ENCODE results near the gene GTPBP6.
"Not testable (repeated sequence)": the region's sequence is repeated elsewhere in the genome, so short reads cannot be mapped to it uniquely, and the experiment has no call there.

Gene GTPBP6

DNA sequence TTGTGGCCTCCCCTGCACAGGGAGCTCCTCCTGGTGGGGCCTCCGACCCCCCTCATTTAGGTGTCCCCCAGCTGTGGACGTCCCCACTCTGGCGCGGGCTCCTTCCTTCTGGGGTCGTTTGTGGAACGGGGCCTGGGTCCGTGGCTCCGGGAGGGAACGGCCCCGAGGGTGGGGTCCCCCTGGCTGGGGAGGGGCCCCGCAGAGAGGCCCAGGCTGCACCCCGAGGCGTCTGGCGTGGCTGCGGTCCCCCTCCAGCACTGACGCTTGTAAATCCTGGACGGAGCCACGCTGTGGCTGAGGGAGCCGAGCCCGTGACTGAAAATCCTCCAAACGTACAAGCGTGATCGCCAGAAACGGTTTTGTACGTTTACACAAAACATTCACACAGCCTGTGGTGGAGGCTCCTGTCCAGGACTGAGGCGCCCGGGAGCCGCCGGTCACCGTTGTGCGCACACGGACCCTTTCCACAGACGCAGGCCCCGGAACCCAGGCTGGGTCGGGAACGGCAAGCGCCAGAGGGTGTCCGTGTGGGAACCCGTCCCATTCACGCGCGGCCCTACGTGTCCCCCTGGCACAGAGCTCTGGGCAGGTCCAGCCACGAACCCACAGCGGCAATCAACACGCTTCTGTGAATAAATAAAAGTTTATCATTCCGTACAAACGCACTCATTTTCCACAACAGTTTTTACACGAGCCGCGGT lies 15.2 kb upstream of the GTPBP6 start:
- DNase-seq (ENCODE audit: extremely low read depth, low read depth): no peak
- TF ChIP-seq, protein P1, sequence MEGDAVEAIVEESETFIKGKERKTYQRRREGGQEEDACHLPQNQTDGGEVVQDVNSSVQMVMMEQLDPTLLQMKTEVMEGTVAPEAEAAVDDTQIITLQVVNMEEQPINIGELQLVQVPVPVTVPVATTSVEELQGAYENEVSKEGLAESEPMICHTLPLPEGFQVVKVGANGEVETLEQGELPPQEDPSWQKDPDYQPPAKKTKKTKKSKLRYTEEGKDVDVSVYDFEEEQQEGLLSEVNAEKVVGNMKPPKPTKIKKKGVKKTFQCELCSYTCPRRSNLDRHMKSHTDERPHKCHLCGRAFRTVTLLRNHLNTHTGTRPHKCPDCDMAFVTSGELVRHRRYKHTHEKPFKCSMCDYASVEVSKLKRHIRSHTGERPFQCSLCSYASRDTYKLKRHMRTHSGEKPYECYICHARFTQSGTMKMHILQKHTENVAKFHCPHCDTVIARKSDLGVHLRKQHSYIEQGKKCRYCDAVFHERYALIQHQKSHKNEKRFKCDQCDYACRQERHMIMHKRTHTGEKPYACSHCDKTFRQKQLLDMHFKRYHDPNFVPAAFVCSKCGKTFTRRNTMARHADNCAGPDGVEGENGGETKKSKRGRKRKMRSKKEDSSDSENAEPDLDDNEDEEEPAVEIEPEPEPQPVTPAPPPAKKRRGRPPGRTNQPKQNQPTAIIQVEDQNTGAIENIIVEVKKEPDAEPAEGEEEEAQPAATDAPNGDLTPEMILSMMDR (IDR thresholded peaks at IDR 0.05; ENCODE audit: low read depth, low read length): no peak

DNA sequence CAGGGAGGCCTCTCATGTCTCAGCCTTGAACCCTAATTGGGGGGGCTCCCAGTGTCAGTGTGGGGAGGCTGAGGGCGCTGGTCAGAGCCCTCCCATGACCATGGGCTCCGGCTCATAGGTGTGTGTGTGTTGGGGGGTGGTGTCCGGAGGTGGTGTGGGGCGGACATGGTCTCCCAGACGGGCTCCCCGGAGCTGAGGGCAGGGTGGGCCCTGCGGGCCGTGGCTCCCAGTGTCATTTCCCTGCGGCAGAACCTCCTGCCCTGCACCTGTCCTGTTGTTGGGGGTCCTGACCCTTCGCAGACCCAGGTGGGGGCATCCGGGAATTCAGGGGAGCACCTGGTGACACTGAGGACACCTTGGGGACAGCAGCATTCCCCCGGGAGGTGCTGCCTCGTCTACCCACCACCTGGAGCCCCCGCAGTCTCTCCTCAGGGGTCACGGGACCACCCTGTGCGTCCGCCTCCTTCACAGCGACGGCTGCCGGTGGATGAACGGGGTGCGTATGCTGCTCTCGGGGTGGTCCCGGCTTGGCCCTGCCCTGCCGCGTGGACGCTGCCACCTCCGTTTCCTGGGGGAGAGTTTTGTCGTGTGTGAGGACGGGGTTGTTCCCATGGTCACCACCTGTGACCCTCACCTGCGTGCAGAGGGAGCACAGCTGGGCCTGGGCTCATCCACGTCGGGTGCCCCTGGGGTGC lies 14.5 kb upstream of the GTPBP6 start:
- DNase-seq (ENCODE audit: extremely low read depth, low read depth): no peak

DNA sequence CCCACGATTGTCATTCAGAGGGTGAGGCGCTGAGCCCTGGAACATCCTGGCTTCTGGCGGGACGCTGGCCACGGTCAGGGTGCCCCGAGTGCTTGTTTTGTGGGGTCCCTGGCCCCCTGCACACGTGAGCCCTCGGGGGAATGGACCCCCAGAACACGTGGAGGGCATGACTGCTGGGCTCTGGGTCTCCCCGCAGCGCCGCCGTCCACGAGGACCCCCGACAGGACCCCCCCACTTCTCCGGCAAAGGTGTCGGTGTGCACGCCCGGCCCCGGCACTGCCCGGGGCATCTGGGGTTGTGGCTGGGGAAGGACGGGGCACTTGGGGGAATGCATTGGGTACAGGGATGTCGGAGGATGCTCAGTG lies 13.9 kb upstream of the GTPBP6 start:
- no peak for DNase-seq (ENCODE audit: extremely low read depth, low read depth)
- TF ChIP-seq, protein P1 (IDR thresholded peaks at IDR 0.05; ENCODE audit: low read depth, low read length): no peak

More for the DNA sequence above, 14.5 kb upstream of the GTPBP6 start:
- TF ChIP-seq, protein P1 (IDR thresholded peaks at IDR 0.05; ENCODE audit: low read depth, low read length): no peak

DNA sequence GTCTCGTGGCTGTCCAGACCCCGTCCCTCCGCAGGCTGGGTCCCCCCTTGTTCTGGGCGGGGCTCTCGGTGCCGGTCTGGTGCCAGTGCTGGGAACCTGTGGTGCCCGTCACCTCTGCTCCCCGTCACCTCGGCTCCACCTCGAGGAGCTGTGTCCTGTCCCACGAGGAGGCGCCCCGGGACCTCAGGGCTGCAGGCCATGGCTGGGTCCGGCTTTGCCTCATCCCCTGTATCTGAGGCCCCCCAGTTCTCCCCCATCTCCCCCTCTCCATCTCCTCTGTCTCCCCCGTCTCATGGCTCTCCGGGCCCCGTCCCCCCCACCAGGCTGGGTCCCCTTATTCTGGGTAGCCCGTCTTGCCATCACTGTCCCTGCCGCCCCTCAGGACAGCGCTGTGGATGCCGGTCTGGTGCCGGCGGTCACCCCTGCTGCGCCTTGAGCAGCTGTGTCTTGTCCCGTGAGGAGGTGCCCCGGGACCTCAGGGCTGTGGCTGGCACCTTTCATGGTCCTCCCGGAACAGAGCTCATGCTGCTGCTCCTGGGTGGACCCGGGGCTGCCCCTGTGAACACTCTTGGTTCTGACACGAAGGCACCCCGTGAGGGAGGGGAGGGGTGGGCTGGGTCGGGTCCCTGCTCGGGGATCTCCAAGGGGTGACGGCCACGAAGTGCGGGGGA lies 13.4 kb upstream of the GTPBP6 start:
- no peak for DNase-seq (ENCODE audit: extremely low read depth, low read depth)

DNA sequence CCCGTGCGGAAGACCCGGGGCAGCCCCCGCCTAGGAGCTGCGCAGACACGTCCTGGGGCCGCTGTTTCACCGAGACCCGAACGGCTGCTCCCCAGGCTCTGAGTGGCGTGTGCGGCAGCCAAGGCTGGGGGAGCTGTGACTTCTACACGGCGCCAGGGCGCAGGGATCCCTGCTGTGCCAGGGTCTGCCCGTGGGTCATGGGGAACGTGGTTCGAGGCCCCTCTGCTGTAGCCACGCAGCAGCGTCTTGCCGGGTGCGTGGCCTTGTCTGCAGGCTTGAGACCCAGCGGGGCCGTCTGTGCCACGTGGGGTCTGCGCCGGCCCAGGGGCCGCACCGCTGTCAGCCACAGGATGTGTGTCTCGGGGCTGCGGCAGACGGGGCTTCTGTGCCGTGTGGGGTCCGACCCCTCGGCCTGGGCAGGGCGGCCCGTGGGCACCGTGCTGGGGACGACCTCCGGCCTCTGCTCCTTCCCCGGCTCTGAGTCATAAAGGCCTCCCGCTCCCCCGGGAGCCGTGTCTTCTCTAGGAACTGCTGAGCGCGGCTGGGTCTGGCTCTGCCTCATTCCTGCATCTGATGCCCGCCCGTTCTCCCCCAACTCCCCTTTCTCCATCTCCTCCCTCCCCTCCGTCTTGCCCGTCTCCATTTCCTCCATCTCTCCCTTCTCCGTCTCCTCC lies 12.7 kb upstream of the GTPBP6 start:
- DNase-seq (ENCODE audit: extremely low read depth, low read depth): no peak
- TF ChIP-seq, protein P1 (IDR thresholded peaks at IDR 0.05; ENCODE audit: low read depth, low read length): no peak

More for the DNA sequence above, 13.4 kb upstream of the GTPBP6 start:
- TF ChIP-seq, protein P1 (IDR thresholded peaks at IDR 0.05; ENCODE audit: low read depth, low read length): no peak

DNA sequence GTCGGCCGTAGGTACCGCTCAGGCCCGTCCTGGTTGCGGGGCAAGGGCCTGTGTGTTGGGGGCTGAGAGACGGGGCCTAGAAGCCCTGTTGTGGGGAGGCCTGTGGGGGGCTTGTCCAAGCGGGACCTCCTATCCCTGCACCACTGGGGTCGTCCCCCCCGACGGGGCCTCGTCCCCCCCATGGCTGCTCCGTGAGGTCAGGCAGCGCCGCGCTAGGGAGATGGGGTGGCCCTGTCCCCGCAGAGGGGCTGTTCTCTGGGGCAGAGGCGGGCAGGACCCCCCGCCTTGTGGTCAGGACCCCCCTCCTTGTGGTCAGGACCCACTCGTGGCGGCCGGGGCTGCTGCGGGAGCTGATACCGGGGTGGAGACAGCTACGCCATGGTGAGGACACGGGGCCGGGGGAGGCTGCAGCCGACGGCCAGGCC lies 12.1 kb upstream of the GTPBP6 start:
- TF ChIP-seq, protein P1 (IDR thresholded peaks at IDR 0.05; ENCODE audit: low read depth, low read length): no peak
- DNase-seq (ENCODE audit: extremely low read depth, low read depth): no peak

DNA sequence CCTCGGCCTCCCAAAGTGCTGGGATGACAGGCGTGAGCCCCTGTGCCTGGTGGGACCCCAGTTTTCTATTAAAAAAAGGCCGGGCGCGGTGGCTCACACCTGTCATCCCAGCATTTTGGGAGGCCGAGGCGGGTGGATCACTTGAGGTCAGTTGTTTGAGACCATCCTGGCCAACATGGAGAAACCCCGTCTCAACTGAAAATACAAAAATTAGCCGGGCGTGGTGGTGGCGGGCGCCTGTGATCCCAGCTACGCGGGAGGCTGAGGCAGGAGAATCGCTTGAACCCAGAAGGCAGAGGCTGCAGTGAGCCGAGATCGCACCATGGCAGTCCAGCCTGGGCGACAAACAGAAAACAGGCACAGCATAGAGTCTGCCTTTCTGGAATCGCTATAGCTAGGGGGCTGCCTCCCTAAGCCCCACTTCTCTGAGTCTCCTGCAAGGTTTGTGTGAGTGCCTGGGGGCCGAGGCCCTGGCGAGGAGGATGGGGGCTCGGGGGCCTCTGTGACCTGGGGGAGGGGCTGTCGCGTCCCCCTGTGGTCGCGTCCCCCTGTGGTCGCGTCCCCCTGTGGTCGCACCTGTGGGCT lies 11.6 kb upstream of the GTPBP6 start:
- DNase-seq (ENCODE audit: extremely low read depth, low read depth): not testable (repeated sequence)
